ENCODE data around the gene GRB10.

DNA sequence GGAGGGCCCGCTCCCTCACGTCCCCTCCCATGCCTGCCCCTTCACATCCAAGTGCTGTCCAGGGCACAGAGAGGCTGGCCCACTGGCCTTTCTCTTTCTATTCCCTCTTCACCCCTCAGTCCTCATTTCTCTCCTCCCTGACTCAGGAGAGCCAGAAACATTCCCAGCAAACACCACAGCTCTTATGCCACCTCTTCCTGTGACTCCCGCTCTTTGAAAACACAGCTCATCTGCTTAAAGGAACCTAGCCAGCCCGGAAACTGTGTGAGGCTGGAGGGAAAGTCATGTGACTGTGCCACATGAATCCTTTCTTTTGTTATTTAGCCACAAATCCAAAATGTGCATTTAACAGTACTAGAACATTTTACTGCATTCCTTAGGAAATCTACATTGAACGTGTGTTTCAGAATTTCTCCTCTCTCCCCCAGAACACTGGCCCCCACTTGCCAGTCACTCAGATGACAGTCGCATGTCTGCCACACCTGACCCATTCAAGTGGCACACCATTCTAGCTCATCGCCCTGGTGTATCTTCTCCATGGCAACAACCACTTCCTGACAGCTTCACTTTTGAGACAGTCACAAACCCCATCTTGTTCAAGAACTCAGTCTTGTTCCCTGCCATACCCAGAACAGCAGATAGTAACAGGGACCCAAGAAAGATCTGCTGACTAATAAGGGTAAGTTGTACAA lies 42.8 kb downstream of the GRB10 start:
- no peak for TF ChIP-seq POLR2A (IDR thresholded peaks at IDR 0.05)
- TF ChIP-seq, protein P1, sequence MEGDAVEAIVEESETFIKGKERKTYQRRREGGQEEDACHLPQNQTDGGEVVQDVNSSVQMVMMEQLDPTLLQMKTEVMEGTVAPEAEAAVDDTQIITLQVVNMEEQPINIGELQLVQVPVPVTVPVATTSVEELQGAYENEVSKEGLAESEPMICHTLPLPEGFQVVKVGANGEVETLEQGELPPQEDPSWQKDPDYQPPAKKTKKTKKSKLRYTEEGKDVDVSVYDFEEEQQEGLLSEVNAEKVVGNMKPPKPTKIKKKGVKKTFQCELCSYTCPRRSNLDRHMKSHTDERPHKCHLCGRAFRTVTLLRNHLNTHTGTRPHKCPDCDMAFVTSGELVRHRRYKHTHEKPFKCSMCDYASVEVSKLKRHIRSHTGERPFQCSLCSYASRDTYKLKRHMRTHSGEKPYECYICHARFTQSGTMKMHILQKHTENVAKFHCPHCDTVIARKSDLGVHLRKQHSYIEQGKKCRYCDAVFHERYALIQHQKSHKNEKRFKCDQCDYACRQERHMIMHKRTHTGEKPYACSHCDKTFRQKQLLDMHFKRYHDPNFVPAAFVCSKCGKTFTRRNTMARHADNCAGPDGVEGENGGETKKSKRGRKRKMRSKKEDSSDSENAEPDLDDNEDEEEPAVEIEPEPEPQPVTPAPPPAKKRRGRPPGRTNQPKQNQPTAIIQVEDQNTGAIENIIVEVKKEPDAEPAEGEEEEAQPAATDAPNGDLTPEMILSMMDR (IDR thresholded peaks at IDR 0.05), result no peak
